MV-4-11 (cell line): Measurements from ENCODE around the gene ARMS2.

ENCODE experiments used
- DNase-seq: peaks from one replicate; lab custom pipeline; 2025; lab: John Stamatoyannopoulos, UW

ARMS2 gene

GRCh38 chr10:122494173-122494820 is 39.8 kb downstream of the ARMS2 start:
- no peak for DNase-seq

GRCh38 chr10:122494833-122495232 is 40.4 kb downstream of the ARMS2 start:
- no peak for DNase-seq

- peak; percentile 51 for DNase-seq
Observed at GRCh38 chr10:122495406-122496340, 41.2 kb downstream of the ARMS2 start.

- DNase-seq = no peak
Observed at GRCh38 chr10:122497241-122497640, 42.8 kb downstream of the ARMS2 start.

GRCh38 chr10:122498521-122498920 is 44.1 kb downstream of the ARMS2 start:
- no peak for DNase-seq

- DNase-seq = no peak
Observed at GRCh38 chr10:122499012-122499411, 44.6 kb downstream of the ARMS2 start.

GRCh38 chr10:122499491-122499941 is 45.1 kb downstream of the ARMS2 start:
- peak; percentile 71 for DNase-seq

- no peak for DNase-seq
Observed at GRCh38 chr10:122500194-122500593, 45.7 kb downstream of the ARMS2 start.

- no peak for DNase-seq
Observed at GRCh38 chr10:122500726-122501125, 46.3 kb downstream of the ARMS2 start.

GRCh38 chr10:122503012-122503411 is 48.6 kb downstream of the ARMS2 start:
- no peak for DNase-seq

- no peak for DNase-seq
Observed at GRCh38 chr10:122503886-122504609, 49.6 kb downstream of the ARMS2 start.

GRCh38 chr10:122504610-122504950 is 50.1 kb downstream of the ARMS2 start:
- DNase-seq = no peak

- no peak for DNase-seq
Observed at GRCh38 chr10:122505011-122505410, 50.6 kb downstream of the ARMS2 start.

GRCh38 chr10:122505885-122506645 is 51.6 kb downstream of the ARMS2 start:
- DNase-seq = no peak
